Cardiac fibroblast (primary cell): Measurements from ENCODE around the gene PCDHGB1.
"Not testable (repeated sequence)": the region's sequence is repeated elsewhere in the genome, so short reads cannot be mapped to it uniquely, and the experiment has no call there.

Experiments used
- DNase-seq, 2 donors: peaks; one replicate each; pipeline versions ENCODE4 v3.0.0 to v3.0.0-alpha.2; 2010; ENCODE audit warnings: low read depth in 2 of 2
- H3K4me3 ChIP-seq, 2 donors: replicated peaks in 1 of 2; 1 replicate in 1 of 2; 2 replicates in 1 of 2; pipeline ENCODE4 v1.5.1; 2011; ENCODE audit warnings: low read depth in 2 of 2, low read length in 2 of 2, mild to moderate bottlenecking in 2 of 2, moderate library complexity in 1 of 2
- TF ChIP-seq, protein P1 (sequence below): IDR thresholded peaks from one replicate; pipeline ENCODE4 v1.5.1; 2011; ENCODE audit warnings: low read depth, mild to moderate bottlenecking, low read length, inconsistent platforms

Gene PCDHGB1

GRCh38 chr5:141349917-141350619 is at the start of gene PCDHGB1:
Gene PCDHGB1 (plus strand): TSS chr5:141350099. CDS start chr5:141350261, 162 bp downstream.
- peak; percentile 49 to 69 for DNase-seq
- TF ChIP-seq, protein P1, sequence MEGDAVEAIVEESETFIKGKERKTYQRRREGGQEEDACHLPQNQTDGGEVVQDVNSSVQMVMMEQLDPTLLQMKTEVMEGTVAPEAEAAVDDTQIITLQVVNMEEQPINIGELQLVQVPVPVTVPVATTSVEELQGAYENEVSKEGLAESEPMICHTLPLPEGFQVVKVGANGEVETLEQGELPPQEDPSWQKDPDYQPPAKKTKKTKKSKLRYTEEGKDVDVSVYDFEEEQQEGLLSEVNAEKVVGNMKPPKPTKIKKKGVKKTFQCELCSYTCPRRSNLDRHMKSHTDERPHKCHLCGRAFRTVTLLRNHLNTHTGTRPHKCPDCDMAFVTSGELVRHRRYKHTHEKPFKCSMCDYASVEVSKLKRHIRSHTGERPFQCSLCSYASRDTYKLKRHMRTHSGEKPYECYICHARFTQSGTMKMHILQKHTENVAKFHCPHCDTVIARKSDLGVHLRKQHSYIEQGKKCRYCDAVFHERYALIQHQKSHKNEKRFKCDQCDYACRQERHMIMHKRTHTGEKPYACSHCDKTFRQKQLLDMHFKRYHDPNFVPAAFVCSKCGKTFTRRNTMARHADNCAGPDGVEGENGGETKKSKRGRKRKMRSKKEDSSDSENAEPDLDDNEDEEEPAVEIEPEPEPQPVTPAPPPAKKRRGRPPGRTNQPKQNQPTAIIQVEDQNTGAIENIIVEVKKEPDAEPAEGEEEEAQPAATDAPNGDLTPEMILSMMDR: peak; percentile 57
- H3K4me3 ChIP-seq: peak within 1 kb of the TSS in 1 of 2 donors; percentile 42

GRCh38 chr5:141303756-141304155 is 46.1 kb upstream of the PCDHGB1 start, which contains the start of gene SLC25A2:
Gene SLC25A2 (minus strand): TSS chr5:141304049. CDS start chr5:141303865, 184 bp downstream.
- DNase-seq: no peak
- H3K4me3 ChIP-seq: no peak within 1 kb of the TSS
- TF ChIP-seq, protein P1: no peak

DNA sequence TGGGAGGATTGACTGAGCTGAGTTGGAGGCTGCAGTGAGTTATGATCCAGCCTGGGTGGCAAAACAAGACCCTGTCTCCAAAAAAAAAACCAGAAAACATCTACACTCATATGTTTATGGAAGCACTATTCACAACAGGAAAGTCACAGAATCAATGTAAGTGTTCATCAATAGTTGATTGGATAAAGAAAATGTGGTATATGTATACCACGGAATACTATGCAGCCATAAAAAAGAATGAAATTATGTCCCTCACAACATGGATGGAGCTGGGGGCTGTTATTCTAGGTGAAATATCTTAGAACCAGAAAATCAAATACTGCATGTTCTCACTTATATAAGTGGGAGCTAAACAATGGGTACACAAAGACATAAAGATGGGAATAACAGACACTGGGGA is 43.3 kb upstream of the PCDHGB1 start:
- DNase-seq: no peak
- TF ChIP-seq, protein P1: no peak
- H3K4me3 ChIP-seq: no peak overlapping the region

GRCh38 chr5:141313711-141314110 is 36.2 kb upstream of the PCDHGB1 start:
- DNase-seq: no peak
- H3K4me3 ChIP-seq: no peak overlapping the region
- TF ChIP-seq, protein P1: no peak

- DNase-seq: not testable (repeated sequence)
Observed at GRCh38 chr5:141316963-141317362, 32.9 kb upstream of the PCDHGB1 start.

DNA sequence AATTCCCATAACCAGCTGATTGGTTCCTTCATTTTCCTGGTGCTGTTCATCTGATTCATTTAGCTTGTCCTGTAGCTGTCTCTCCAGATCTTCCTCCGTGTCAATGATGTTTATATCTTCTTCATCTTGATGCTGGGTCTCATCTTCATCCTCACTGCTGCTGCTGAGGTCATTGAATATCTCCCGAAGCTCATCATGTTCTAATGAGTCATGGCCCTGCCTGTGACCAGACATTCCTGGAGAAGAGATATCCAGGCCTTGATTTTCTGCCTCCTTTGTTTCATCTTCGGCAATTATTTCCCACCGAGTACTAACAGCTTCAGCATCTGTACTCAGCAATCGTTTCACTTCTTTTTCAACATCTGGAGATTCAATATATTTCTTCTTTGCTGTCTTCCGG is 30.7 kb upstream of the PCDHGB1 start:
- no peak overlapping the region for H3K4me3 ChIP-seq
- TF ChIP-seq, protein P1: no peak

More at GRCh38 chr5:141316963-141317362, 32.9 kb upstream of the PCDHGB1 start:
- not testable (repeated sequence) for H3K4me3 ChIP-seq

GRCh38 chr5:141319699-141320098 is 30.2 kb upstream of the PCDHGB1 start:
- peak overlapping the region; percentile 71 to 82 for H3K4me3 ChIP-seq
- TF ChIP-seq, protein P1: no peak
- DNase-seq: no peak

More for the DNA sequence above, 30.7 kb upstream of the PCDHGB1 start:
- no peak for DNase-seq
